Ecto neural progenitor cell (in vitro differentiated cells): Measurements from ENCODE around the gene BSN.
A peak's percentile ranks its signal among the peaks of the same experiment; 100 is the strongest.

Experiments
- DNase-seq: peaks from one replicate; pipeline ENCODE4 v3.0.0-alpha.2; 2018; ENCODE audit warnings: low spot score

BSN gene

GRCh38 chr3:49553692-49554632 lies at the start of gene BSN:
Gene BSN, plus strand, starts transcription at chr3:49554477. Its CDS starts 126 bp downstream, at chr3:49554603.
- peak; percentile 97 for DNase-seq

- DNase-seq = no peak
Observed at GRCh38 chr3:49506906-49507305, 47.4 kb upstream of the BSN start.

GRCh38 chr3:49509028-49509561 lies 45.2 kb upstream of the BSN start:
- no peak for DNase-seq

GRCh38 chr3:49511639-49512038 lies 42.6 kb upstream of the BSN start:
- no peak for DNase-seq

- no peak for DNase-seq
Observed at GRCh38 chr3:49512781-49513355, 41.4 kb upstream of the BSN start.

- no peak for DNase-seq
Observed at GRCh38 chr3:49513494-49514124, 40.7 kb upstream of the BSN start.

GRCh38 chr3:49518016-49518415 lies 36.3 kb upstream of the BSN start:
- DNase-seq = no peak

- no peak for DNase-seq
Observed at GRCh38 chr3:49518441-49518840, 35.8 kb upstream of the BSN start.

- DNase-seq = no peak
Observed at GRCh38 chr3:49519296-49519695, 35.0 kb upstream of the BSN start.

GRCh38 chr3:49519916-49520385 lies 34.3 kb upstream of the BSN start:
- no peak for DNase-seq

GRCh38 chr3:49523756-49524747 lies 30.2 kb upstream of the BSN start:
- peak; percentile 16 for DNase-seq

- DNase-seq = no peak
Observed at GRCh38 chr3:49529567-49529966, 24.7 kb upstream of the BSN start.

- no peak for DNase-seq
Observed at GRCh38 chr3:49530231-49530630, 24.0 kb upstream of the BSN start.

GRCh38 chr3:49530701-49531100 lies 23.6 kb upstream of the BSN start:
- no peak for DNase-seq

GRCh38 chr3:49531218-49531617 lies 23.1 kb upstream of the BSN start:
- no peak for DNase-seq

- DNase-seq = no peak
Observed at GRCh38 chr3:49531715-49532114, 22.6 kb upstream of the BSN start.

- DNase-seq = no peak
Observed at GRCh38 chr3:49533031-49533430, 21.2 kb upstream of the BSN start.

- DNase-seq = no peak
Observed at GRCh38 chr3:49533786-49534519, 20.3 kb upstream of the BSN start.

- DNase-seq = peak; percentile 78
Observed at GRCh38 chr3:49534581-49535441, 19.5 kb upstream of the BSN start.
